GM19438 (cell line): Measurements from ENCODE around the gene CRABP1.

Source experiments
- ATAC-seq: cut with Tn5 transposase; IDR thresholded peaks from one replicate; pipeline ENCODE4 v1.9.1; 2021; ENCODE audit warnings: low read depth; ENCODE audit not compliant: unreplicated experiment

CRABP1 gene

DNA sequence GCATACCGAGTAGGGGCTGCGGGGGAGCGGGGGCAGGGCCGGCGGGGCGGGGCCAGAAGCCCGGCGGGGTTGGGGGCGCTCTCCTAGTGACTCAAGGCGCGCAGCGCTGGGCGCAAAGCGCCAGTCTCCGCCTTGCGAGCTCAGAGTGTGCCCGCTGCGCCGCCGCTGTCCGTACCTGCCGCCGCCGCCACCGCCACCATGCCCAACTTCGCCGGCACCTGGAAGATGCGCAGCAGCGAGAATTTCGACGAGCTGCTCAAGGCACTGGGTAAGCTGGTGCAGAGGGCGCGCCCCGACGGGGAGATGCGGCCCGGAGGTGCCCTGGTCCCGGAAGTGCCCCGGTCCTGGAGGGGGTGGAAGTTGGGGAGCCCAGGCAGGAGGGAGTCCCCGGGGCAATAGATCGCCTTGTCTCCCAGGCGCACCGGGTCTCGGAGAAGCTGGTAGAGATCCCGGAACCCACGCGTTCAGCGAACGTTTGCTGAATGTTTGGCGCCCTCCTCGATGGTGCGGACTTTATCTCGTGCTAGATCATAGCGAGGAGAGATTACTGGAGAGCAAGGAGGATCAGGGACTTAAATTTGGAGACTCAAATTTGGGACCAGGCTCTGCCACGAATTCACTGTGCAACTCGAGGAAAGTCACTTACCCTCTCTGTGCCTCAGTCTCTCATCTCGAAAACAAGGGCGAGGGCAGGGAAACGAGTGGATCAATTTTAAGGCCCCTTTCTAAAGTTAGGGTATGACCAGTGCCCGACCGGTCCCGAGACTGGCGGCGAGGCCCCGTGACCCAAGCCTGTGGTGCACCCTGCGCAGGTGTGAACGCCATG lies at the start of gene CRABP1:
CRABP1 (plus strand) TSS at position 123 of the 826 bp plus-strand sequence; CDS start at position 199, 76 bp downstream.
- ATAC-seq = no peak

DNA sequence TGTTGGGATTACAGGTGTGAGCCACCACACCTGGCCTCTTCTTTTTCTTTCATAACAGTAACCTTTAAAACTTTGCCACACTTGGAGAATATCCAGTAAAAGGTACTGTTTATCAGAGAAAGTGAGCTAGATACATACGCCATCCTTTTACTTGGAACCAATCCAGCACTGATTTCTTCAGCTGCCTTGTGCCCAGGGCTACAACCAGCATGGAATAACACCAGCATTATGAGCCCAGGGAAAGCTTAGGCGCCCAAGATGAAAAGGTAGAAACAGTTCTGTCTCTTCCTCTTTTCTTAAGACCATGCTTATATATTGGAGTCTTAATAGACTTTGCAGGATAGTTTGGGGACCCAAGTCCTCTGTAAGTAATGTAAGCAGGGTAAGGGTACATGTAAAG lies 49.1 kb upstream of the CRABP1 start:
- no peak for ATAC-seq

DNA sequence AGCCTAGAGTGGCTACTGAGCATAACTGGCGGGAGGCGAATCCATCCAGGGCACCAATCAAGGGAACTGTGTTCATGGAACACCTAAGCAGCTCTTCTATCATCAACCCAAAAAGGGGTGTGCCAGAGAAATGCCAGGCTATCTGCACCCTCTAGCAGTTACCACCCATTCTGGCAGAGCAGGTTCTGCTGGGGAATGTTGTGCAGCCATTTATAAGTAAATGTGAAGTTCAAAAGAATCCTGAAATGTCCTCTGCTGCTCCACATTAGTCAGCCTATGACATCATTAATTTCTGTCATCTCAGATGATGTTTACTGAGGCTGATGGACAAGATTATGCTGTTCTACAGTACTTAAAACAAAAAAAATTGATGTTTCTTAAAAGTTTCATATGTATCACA lies 48.5 kb upstream of the CRABP1 start:
- ATAC-seq = no peak

DNA sequence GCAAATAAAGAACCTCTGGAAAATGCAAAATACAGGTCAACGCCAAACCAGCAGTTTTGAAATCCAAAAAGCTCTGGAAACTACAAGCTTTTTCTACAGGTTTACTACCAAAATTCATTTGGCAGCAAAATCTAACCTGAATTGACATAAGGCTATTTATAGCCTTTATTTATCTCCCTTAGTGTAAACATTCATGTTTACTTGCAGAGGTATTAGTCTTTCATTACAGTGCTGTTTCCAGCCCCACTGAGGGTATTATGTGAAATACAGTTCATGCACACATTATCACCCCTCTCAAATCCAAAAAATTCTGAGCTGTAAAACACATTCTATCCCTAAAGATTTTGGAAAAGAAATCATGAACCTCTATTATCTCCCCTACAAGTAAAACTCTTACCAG lies 47.9 kb upstream of the CRABP1 start:
- no peak for ATAC-seq

DNA sequence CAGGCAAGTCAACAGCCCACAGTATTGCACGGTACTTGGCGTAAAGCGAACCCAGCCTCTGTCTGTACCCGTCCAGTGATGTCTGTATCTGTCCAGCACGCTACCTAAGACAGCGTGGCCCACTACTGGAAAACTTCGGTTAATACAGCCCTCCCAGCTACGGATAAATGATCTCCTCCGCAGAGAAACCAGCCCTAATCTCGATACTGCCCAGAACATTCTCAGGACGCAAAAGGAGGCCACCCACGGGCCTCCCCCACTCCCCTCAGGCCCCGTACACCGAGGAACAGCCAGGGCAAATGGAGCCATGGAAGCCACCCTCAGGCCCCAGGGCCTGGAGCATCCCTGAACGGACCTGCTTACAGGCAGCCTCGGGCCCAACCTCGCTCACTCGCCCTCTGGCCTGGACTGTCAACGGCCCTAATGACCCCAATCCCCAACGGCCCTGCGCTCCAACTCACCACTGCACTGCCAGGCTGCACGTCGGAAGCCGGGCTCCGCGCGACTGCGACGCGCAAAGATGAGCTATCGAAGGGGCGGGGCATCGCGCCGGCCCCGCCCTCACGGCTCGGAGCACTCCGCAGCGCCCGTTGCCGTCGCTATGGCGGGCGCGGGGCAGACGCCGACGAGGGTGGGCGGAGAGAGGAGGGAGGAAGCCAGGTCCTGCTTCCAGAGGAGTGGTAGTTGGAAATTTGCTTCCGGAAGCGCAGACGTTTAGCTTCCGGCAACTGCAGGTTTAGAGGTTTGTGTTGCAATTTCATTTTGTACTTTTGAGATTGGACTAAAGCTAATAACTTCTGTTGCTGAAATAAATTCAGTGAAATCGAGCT lies 40.8 kb upstream of the CRABP1 start, which contains the start of gene SKIC8:
SKIC8 (minus strand) TSS at position 509 of the 830 bp plus-strand sequence. CDS start 3,923 bp downstream, outside the sequence.
- peak; percentile 75 for ATAC-seq

DNA sequence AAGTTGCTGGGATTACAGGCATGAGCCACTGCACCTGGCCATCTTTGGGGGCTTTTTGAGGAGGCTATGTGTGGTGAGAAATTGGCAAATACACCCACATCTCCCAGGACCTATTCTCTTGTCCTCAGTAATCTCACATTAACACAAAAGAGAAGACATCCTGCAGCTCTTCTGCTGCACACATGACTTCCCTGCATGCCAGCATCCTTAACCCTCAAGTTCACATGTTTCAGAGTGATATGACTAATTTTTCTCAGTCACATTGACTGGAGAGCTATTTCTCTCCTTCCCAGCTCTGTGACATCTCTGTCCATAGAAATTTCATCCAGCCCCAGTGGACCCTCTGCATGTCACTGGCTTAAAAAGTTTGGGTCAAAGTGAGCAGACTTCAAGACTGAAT lies 38.8 kb upstream of the CRABP1 start:
- ATAC-seq = no peak

DNA sequence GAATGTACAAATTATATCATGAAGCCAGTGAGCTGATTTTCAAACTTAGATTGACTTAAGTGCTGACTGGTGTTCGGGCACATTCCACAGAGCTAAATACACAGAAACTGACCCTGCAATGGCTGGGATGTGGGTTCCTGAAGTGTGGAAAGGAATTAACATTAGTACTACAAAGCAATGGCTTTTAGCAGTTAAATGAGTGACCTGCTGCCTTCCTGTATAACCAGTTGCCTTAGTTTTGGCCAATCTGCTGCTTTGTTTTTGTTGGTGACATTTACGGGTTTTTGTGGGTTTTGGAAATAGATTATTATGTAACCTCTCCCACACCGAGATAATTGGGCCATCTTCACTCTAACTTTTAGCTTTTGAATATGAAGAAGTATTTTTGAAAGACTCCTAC lies 38.3 kb upstream of the CRABP1 start:
- no peak for ATAC-seq

DNA sequence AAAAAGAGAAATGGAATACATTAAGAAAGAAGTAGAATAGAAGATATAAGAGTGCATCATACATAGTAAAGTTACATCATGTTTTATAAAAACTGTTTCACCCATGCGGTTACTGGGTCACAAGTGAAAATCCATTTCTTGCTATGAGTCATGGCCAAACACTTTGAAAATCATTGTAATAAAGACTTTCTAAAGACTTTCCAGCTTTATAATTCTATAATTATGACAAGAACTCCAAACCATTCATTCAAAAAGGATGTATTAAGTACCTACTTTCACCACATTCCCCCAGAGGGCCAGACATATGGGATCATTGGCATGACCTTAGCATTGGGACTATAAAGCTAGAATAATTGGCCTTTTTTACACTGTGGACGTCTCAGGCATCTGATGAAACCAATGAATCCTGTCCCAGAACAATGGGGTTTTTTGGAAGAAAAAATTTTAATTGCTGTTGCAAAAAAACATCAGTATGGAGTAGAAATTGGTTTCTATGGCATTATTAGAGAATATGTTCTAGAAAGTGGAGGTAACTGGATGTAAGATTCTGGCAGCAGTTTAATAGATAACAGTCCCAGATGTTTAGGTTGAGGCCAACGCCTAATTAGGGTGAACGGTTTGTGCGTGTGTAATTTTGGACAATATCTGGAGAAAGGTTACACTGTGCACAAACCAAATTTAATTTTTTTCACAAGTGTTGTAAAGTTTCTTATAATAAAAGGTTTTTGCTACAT lies 37.4 kb upstream of the CRABP1 start:
- ATAC-seq = no peak

DNA sequence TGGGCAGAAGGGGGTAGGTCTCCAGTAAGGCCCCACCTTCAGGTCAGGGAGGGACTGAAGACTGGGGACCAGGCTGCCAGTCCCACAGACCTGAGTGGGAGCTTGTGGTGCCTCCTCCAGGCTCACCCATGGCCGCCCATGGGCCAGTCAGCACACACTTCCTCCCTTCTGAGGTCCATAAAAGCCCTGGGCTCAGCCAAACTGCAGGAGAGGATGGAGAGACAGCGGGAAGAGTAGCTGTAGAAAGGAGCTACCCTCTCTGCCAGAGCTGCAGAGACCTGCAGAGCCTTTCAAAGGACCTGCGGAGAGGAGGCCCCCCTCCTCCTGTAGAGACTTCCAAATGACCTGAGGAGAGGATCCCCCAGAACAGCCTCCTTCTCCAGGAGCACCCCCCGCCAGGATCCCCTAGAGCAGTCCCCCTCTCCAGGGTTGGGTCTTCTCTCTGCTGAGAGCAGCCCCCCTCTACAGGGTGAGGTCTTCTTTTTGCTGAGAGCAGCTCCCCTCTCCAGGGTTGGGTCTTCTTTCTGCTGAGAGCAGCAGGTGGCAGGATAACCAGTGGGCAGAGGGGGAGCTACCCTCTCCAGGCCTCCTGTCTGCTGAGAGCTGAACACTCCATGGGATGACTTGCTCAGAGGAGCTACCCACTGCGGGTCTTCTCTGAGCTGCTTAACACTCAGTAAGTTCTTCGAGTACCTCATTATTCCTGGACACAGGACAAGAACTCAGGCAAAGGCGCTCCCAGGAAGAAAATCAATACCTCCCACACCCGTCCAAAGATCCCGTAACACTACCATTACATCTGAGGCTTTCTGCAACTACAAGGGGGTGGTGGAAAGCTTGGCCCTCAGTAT lies 35.7 kb upstream of the CRABP1 start:
- no peak for ATAC-seq

DNA sequence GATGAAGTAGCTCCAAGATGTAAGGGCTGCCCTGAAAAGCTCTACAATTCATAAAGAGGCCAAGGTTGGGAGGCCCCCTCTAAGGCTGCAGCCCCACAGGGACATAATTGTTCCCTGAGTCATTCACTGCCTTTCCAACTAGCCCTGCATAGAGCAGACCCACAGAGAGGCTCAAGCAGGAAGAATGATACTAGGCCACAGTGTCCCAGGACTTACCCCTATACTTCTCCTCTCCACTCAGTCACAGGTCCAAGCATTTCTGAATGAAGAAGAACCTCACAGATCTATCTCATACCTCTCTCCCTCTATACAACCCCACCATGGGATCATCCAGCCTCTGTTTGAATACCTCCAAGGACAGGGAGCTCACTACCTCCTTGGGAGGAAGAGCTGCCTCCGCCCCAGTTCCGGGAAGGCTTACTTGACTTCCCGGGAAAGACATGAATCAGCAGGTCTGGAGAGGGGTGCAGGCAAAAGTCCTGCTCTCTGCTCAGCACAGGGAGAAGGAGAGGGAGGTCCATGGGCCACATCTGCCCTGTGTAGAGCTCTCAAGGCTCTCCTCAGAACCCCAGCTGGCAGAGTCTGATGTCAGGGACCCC lies 33.9 kb upstream of the CRABP1 start:
- ATAC-seq = no peak

DNA sequence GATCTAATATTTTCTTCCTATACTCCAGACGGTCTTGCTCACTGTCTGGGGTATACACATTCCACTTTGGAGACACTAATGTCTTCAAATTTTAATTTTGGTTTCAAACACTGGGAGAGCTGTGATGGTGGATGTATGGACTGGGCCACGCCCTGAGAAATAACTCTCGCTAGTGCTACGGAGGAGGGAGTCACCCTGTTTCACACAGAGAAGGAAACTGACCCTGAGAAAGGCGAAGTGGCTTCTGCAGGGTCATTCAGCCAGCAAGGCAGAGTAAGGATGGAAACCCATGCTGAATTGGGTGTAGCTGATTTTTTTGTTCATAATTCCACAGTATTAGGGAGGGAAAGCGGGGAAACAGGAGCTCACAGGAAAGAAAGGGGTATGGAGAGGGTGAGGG lies 32.2 kb upstream of the CRABP1 start:
- no peak for ATAC-seq

DNA sequence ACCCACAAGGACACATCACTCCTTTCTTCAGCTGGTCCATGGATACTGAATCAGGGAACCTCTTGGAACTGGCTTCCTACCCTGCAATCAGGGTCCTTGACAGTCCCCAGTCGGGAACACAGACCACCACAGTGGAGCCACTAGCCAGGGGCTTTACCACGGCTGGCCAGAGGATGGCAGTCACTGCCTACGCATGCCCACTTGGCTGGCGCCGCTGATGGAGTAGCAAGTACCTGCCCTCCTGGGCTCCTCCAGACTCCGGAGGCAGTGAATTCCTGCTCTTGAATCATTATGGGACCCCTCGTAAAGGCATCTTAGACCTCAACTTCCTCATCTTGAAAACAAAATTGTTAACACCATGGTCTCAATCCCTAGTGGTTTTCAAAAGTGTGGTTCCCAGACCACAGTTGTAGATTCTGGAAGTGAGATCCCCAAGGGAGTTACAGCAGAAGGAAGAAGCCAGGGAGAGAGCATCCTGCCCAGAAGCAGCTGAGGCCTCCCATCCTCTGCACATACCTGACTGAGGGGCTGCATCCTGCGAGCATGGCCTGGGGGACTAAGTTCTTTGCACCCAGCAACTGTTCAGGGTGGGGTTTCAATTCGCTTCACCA lies 31.6 kb upstream of the CRABP1 start:
- ATAC-seq = no peak

DNA sequence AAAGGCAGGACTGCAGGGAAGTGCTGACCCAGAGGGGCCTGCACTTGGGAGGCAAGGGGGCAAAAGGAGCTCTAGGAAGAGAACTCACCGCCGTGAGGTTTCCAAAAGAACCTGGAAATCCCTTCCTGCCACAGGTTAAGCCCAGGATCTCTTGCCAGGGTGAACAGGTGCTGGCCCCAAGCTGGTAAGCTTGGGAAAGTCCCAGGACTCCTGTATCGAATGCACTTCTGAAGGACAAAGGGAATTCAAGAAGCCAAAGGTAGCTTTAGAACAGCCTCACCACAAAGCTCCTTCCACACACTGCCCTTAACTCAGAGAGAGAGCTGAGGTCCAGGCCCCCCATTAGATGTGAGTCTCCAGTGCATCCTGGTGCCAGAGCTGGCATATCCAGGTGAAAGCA lies 28.9 kb upstream of the CRABP1 start:
- ATAC-seq = no peak

DNA sequence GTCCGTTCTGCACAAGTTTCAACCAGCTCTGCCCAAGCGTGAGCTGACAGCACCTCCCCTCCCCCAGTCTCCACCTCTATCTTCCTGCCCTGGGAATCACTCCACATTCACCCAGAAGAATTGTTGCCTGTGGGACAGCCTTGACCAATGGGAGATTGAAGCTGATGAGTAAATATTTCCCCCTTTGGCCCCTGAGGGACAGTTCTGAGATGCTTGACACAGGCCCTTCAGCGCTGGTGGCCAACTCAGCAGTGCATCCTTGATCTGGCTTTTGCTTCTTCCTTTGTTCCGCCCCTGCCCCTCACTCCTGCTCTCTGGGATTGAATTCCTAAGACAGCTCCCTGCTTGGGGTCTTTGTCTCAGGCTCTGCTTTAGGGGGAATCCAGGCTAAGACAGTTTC lies 27.6 kb upstream of the CRABP1 start:
- no peak for ATAC-seq

DNA sequence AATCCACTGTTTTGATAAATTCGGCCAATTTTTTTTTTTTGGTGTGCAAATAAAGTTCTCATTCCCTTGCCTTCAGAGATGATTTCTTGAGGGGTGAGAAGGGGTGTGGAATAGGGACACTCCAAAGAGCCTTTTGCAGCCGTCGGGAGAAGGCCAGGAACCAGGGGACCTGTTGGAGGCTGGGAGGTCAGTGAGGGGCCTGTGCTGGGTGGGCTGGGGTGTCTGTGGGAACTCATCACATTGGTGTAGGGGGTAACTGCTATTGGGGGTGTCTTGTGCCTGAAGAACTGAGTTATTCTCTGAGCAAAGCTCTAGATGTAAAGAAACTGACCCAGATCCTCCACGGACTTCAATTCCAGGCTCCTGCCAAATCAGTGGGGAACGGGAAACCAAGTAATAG lies 27.2 kb upstream of the CRABP1 start:
- no peak for ATAC-seq

DNA sequence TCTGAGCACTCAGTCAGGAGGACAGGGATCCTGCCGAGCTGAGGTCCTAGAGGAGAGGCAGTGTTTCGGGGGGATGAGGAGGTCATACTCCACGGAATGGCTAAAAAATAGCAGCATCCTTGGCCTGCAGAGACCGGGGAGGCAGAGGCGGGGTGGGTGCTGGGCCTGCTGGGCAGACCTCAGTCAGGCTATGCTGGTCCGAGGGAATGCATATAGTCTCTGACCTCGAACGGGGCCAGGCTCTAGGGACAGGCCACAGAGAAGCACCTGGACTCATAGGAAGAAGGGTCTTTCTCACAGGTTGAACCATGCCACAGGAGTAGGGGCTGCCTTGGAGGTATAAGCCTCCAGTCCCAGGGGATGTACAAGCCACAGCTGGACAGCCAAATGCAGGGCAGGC lies 26.8 kb upstream of the CRABP1 start:
- no peak for ATAC-seq

DNA sequence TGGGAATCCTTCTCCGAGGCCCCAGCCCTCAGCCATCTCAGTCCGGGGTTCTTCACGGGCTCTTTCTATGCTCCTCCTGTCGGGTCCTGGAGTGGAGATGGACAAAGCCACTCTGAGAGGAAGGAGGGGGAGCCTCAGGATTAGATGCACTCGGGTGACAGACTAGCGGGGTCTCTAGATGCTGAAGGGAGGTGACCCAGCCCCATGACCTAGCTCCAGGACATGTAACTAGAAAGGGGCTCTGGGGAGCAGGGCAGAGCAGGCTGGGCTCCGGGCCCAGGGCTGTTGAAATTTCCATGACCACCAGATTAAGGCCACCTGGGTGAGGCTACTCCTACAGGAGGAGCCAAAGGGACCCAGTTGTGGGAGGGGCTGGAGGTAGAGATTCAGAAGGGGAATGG lies 26.0 kb upstream of the CRABP1 start:
- ATAC-seq = no peak

DNA sequence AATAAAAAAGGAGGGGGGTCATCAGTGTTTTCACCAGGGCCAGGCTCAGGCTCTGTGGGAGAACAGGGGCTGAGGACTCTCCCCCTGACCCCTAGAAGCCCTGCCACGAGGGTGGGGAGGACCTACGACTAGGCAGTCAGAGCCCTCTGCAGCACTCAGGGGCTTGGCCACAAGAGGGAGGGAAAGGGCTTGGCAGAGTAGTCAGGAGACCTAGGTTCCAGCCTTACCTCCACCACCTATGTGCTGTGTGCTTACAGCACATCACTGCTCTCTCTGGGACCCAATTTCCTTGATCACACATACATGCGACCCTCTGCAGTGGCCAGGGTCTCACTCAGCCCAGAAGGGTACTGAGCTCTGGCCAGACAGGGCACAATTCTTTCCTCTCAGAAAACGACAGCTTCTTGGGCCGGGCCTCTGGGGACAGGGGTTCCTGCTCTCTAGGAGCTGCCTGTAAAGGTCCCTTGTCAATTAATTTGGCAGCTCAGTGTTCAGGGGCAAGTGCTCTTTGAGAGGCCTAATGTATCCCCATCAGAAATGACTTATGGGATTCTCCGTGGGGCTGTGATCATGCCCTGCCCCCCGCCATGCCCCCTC lies 24.4 kb upstream of the CRABP1 start:
- ATAC-seq = no peak
